ENCODE results near the gene SH3PXD2A. TPM values are rescaled to one million over a fixed set of nuclear protein-coding genes. Genes with fewer than 3 reads are reported as not detected.

Gene SH3PXD2A
- total RNA-seq, 1 donor from 2014 or later = 2.3 TPM

DNA sequence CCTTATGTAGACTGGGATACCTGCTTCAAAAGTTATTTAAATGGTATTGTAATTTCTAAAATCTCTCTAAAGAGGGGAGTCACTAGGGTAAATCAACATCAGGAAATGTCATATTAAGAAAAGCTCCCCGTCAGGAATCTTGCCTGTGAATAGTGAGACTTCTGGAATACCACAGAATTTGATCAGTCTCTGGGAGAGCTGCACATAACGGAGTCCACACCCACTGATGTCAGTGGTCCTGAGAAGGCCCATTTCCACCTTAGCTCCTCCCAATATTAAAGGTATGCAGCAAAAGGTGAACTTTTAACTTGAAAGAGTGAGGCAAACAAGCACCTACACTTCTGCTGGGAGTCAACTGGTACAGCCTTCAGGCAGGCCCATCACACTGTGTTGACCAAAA lies 35.3 kb upstream of the SH3PXD2A start:
- peaks cover 6% of the 10 kb centered on the region for H3K36me3 Mint-ChIP-seq
- Histone ChIP-seq H3K27ac (no peak overlapping the region), H3K9me3 (ENCODE audit: low read depth) (no peaks in the 10 kb centered on the region), H2AFZ (replicated peaks) (no peak overlapping the region), H3K4me2 (no peak overlapping the region), H3F3A (ENCODE audit: low read depth) (no peaks in the 10 kb centered on the region), H3K79me2 (ENCODE audit: low read depth) (no peaks in the 10 kb centered on the region), H3K4me1 (peaks cover 13% of the 10 kb centered on the region), H3K4me3 (no peak overlapping the region), H3K27me3 (no peaks in the 10 kb centered on the region), H4K20me1 (ENCODE audit: low read depth) (no peaks in the 10 kb centered on the region), H3K36me3 (no peaks in the 10 kb centered on the region), H3K9ac (no peak overlapping the region)
- H3K9me3 Mint-ChIP-seq = no peaks in the 10 kb centered on the region
- H3K27me3 Mint-ChIP-seq (ENCODE audit: insufficient read depth, low read depth) = no peaks in the 10 kb centered on the region
- DNase-seq (ENCODE audit: low spot score) = no peak
- no peak overlapping the region for H3K27ac Mint-ChIP-seq
- no peak overlapping the region for H3K4me3 Mint-ChIP-seq
- no peak for TF ChIP-seq EZH2phosphoT487 (IDR thresholded peaks at IDR 0.05)
- TF ChIP-seq, protein P1, sequence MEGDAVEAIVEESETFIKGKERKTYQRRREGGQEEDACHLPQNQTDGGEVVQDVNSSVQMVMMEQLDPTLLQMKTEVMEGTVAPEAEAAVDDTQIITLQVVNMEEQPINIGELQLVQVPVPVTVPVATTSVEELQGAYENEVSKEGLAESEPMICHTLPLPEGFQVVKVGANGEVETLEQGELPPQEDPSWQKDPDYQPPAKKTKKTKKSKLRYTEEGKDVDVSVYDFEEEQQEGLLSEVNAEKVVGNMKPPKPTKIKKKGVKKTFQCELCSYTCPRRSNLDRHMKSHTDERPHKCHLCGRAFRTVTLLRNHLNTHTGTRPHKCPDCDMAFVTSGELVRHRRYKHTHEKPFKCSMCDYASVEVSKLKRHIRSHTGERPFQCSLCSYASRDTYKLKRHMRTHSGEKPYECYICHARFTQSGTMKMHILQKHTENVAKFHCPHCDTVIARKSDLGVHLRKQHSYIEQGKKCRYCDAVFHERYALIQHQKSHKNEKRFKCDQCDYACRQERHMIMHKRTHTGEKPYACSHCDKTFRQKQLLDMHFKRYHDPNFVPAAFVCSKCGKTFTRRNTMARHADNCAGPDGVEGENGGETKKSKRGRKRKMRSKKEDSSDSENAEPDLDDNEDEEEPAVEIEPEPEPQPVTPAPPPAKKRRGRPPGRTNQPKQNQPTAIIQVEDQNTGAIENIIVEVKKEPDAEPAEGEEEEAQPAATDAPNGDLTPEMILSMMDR (IDR thresholded peaks at IDR 0.05) = no peak
- TF ChIP-seq EZH2 (IDR thresholded peaks at IDR 0.05) = no peak
- H3K4me1 Mint-ChIP-seq = peaks cover 32% of the 10 kb centered on the region

DNA sequence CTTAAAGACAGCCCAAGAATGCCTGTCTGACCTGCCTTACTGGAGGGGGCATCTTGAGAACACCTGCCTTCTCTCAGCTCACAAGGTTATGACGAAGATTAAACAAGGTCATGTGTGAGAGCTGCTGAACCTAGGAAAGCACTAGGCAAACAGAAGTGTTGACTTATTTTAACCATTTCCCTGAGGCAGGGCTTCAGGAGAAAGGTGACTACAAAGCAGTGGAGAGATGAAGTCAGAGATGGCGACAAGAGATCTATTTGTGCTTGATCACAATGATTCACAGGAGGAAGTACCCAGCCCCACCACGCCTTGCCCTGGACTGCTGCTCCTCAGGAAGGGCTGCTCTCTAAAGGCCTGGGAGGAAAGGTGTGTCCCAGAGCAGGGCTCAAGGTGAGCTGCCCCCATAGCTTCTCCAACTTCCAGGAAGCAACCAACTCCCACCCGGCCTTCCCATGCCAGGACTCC lies 34.9 kb upstream of the SH3PXD2A start:
- H3K27ac ChIP-seq = no peak overlapping the region
- H3K4me2 ChIP-seq = no peak overlapping the region
- H3K9me3 ChIP-seq (ENCODE audit: low read depth) = no peaks in the 10 kb centered on the region
- no peak overlapping the region for H2AFZ ChIP-seq (replicated peaks)
- H3K36me3 ChIP-seq = no peaks in the 10 kb centered on the region
- Mint-ChIP-seq H3K4me3 (no peak overlapping the region), H3K4me1 (peaks cover 27% of the 10 kb centered on the region), H3K9me3 (no peaks in the 10 kb centered on the region), H3K27me3 (ENCODE audit: insufficient read depth, low read depth) (no peaks in the 10 kb centered on the region), H3K27ac (no peak overlapping the region), H3K36me3 (peaks cover 6% of the 10 kb centered on the region)
- H4K20me1 ChIP-seq (ENCODE audit: low read depth) = no peaks in the 10 kb centered on the region
- no peaks in the 10 kb centered on the region for H3F3A ChIP-seq (ENCODE audit: low read depth)
- H3K4me1 ChIP-seq = peaks cover 13% of the 10 kb centered on the region
- H3K79me2 ChIP-seq (ENCODE audit: low read depth) = no peaks in the 10 kb centered on the region
- no peaks in the 10 kb centered on the region for H3K27me3 ChIP-seq
- no peak overlapping the region for H3K9ac ChIP-seq
- DNase-seq (ENCODE audit: low spot score) = no peak
- H3K4me3 ChIP-seq = no peak overlapping the region
- TF ChIP-seq EZH2phosphoT487 (IDR thresholded peaks at IDR 0.05) (no peak), EZH2 (IDR thresholded peaks at IDR 0.05) (no peak)
- TF ChIP-seq, protein P1 (IDR thresholded peaks at IDR 0.05) = no peak

DNA sequence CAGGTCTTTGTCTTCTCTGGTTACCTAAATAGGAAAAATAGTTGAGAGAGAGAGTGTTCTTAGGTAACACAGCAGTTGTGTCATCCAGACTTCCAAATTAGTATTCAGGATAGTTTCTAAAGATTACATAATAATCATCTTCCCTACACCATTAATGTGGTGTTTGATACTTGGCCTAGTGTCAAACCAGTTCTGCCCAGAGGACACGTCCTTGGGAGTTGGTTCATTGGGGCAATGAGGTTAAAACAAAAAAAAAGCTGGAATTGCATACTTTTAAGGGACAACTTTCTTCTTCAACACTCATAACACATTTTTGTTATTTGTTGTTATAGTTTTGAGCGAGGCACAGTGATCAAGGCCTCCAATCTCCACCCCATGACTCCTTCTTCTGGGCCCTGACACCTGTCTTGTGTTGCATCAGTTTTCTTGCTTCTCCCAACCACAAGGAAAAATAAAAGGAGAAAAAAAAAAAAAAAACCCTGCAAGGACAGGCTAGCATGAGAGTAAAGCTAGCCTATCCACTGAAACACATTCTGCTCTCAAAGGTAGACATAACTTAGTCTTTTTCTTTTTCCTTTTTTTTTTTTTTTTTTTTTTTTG lies 33.8 kb upstream of the SH3PXD2A start:
- Mint-ChIP-seq H3K27ac (no peak overlapping the region), H3K9me3 (no peaks in the 10 kb centered on the region), H3K36me3 (peaks cover 6% of the 10 kb centered on the region), H3K27me3 (ENCODE audit: insufficient read depth, low read depth) (no peaks in the 10 kb centered on the region), H3K4me3 (no peak overlapping the region), H3K4me1 (peaks cover 17% of the 10 kb centered on the region)
- TF ChIP-seq EZH2 (IDR thresholded peaks at IDR 0.05) (no peak), EZH2phosphoT487 (IDR thresholded peaks at IDR 0.05) (no peak)
- TF ChIP-seq, protein P1 (IDR thresholded peaks at IDR 0.05) = no peak
- Histone ChIP-seq H3K9me3 (ENCODE audit: low read depth) (no peaks in the 10 kb centered on the region), H3K4me3 (no peak overlapping the region), H3K27me3 (no peaks in the 10 kb centered on the region), H3K79me2 (ENCODE audit: low read depth) (no peaks in the 10 kb centered on the region), H3K4me1 (peaks cover 4% of the 10 kb centered on the region), H3K27ac (no peak overlapping the region), H2AFZ (replicated peaks) (no peak overlapping the region), H4K20me1 (ENCODE audit: low read depth) (no peaks in the 10 kb centered on the region), H3K4me2 (no peak overlapping the region), H3K36me3 (no peaks in the 10 kb centered on the region), H3K9ac (no peak overlapping the region), H3F3A (ENCODE audit: low read depth) (no peaks in the 10 kb centered on the region)
- no peak for DNase-seq (ENCODE audit: low spot score)

Data from neural progenitor cell (in vitro differentiated cells).